ENCODE measurements around the gene CPTP. TPM values are rescaled to one million over a fixed set of nuclear protein-coding genes. Genes with fewer than 3 reads are reported as not detected.
"Not testable (repeated sequence)": the region's sequence is repeated elsewhere in the genome, so short reads cannot be mapped to it uniquely, and the experiment has no call there.

Gene CPTP
- total RNA-seq, 4 donors from 2014 or later, result 12.0 to 24.9 (median 18.8) TPM

DNA sequence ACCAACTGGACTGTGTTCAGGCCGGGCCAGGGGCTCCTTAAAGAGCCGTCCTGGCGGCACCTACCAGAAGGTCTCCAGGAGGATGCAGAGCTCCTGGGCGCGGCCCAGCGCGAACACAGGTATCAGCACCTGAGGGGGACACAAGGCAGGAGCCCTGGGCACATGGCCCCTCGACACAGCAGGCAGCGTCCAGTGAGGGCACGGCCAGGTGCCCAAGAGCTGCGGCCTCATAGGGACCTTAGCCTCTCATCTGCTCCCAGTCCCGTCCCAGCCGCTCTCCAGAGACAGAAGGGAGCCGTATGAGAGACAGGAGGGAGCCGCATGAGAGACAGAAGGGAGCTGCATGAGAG lies 10.4 kb upstream of the CPTP start:
- H3K4me3 ChIP-seq, result no peak overlapping the region
- 89 to 93% methylated on average over 5 to 13 of the region's 15 CpGs for WGBS, 2 donors
- H3K9me3 ChIP-seq, result no peaks in the 10 kb centered on the region
- H3K4me1 ChIP-seq, result peaks cover 0 to 32% (median 11%) of the 10 kb centered on the region in 4 donors
- H3K27me3 ChIP-seq, result no peaks in the 10 kb centered on the region
- peaks cover 0 to 85% (median 10%) of the 10 kb centered on the region in 3 donors for H3K36me3 ChIP-seq
- H3K27ac ChIP-seq, result no peak overlapping the region
- DNase-seq (ENCODE audit: low spot score in 2 of 2), result no peak
- TF ChIP-seq POLR2A (IDR thresholded peaks at IDR 0.05), result no peak
- TF ChIP-seq, protein P1, sequence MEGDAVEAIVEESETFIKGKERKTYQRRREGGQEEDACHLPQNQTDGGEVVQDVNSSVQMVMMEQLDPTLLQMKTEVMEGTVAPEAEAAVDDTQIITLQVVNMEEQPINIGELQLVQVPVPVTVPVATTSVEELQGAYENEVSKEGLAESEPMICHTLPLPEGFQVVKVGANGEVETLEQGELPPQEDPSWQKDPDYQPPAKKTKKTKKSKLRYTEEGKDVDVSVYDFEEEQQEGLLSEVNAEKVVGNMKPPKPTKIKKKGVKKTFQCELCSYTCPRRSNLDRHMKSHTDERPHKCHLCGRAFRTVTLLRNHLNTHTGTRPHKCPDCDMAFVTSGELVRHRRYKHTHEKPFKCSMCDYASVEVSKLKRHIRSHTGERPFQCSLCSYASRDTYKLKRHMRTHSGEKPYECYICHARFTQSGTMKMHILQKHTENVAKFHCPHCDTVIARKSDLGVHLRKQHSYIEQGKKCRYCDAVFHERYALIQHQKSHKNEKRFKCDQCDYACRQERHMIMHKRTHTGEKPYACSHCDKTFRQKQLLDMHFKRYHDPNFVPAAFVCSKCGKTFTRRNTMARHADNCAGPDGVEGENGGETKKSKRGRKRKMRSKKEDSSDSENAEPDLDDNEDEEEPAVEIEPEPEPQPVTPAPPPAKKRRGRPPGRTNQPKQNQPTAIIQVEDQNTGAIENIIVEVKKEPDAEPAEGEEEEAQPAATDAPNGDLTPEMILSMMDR (IDR thresholded peaks at IDR 0.05), result no peak
- TF ChIP-seq EP300 (IDR thresholded peaks at IDR 0.05), result no peak

DNA sequence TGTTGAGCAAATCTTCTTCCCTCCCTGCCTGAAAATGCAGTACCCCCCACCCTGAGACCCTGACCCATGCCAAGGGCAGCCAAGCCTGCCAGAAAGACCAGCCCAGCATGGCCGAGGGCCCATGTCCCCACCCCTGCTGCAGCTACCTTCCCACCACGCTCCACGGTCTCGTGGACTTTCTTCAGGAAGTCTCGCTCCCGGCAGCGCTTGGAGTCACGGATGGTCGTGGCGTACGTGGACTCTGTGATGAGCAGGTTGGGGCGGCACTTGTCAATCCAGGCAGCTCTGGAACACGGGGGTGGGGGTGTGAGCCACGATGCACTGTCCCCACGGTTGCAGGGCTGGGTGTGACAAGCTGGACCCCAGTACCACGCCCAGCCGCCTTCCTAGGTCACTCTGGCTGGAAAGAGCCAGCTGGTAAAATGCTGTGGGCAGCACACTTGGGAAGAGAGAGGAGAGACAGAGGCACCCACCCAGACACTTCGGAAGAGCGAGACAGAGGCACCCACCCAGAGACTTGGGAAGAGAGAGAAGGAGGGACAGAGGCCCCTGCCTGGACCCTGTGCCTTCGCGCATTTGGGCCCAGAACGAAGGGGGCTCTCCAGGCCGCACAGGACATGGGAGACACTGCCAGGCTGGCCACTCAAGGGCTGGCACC lies 9.8 kb upstream of the CPTP start:
- no peaks in the 10 kb centered on the region for H3K27me3 ChIP-seq
- H3K4me3 ChIP-seq, result no peak overlapping the region
- H3K4me1 ChIP-seq, result peaks cover 0 to 32% (median 6%) of the 10 kb centered on the region in 4 donors
- no peak overlapping the region for H3K27ac ChIP-seq
- no peak for TF ChIP-seq POLR2A (IDR thresholded peaks at IDR 0.05)
- TF ChIP-seq EP300 (IDR thresholded peaks at IDR 0.05), result no peak
- TF ChIP-seq, protein P1 (IDR thresholded peaks at IDR 0.05), result no peak
- H3K9me3 ChIP-seq, result no peaks in the 10 kb centered on the region
- DNase-seq (ENCODE audit: low spot score in 2 of 2), result no peak
- WGBS, 2 donors, result 85 to 91% methylated on average over 22 to 23 of the region's 23 CpGs
- peaks cover 0 to 88% (median 12%) of the 10 kb centered on the region in 3 donors for H3K36me3 ChIP-seq

DNA sequence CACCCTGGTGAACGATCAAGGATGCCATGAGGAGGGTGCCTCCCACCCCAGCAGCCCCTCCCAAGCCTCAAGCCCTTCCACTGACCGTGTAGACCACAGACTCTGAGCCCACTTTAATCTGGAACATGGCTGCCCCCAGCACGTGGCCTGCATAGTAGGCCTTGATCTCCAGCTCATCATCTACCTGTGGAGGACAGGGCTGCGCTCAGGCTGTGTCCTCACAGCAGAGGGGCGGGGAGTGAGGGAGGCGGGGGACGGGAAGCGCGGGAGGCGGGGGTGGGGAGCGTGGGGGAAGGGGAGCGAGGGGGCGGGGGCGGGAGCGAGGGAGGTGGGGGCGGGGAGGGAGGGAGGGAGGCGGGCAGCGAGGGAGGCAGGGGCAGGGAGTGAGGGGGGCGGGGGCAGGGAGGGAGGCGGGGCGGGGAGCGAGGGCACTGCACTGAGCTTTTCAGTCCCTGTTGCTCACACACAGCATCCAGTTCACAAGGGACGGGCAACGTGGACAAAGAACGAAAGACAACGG lies 9.1 kb upstream of the CPTP start:
- Histone ChIP-seq H3K4me3 (no peak overlapping the region), H3K4me1 (peaks cover 0 to 34% (median 4%) of the 10 kb centered on the region in 4 donors), H3K27ac (no peak overlapping the region), H3K9me3 (no peaks in the 10 kb centered on the region), H3K27me3 (no peaks in the 10 kb centered on the region), H3K36me3 (peaks cover 0 to 88% (median 12%) of the 10 kb centered on the region in 3 donors)
- 25 to 50% methylated on average over 10 to 23 of the region's 26 CpGs for WGBS, 2 donors
- DNase-seq (ENCODE audit: low spot score in 2 of 2), result no peak
- TF ChIP-seq, protein P1 (IDR thresholded peaks at IDR 0.05), result no peak
- no peak for TF ChIP-seq POLR2A (IDR thresholded peaks at IDR 0.05)
- no peak for TF ChIP-seq EP300 (IDR thresholded peaks at IDR 0.05)

DNA sequence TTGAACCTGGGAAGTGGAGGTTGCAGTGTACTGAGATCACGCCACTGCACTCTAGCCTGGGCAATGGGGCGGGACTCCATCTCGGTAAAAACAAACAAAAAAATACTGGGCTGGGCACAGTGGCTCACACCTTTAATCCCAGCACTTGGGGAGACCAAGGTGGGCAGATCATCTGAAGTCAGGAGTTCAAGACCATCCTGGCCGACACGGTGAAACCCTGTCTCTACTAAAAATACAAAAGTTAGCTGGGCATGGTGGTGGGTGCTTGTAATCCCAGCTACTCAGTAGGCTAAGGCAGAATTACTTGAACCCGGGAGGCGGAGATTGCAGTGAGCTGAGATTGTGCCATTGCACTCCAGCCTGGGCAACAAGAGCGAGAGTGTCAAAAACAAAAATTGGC lies 8.4 kb upstream of the CPTP start:
- not testable (repeated sequence) for H3K27ac ChIP-seq
- H3K4me1 ChIP-seq, result peaks cover 0 to 41% (median 4%) of the 10 kb centered on the region in 4 donors

DNA sequence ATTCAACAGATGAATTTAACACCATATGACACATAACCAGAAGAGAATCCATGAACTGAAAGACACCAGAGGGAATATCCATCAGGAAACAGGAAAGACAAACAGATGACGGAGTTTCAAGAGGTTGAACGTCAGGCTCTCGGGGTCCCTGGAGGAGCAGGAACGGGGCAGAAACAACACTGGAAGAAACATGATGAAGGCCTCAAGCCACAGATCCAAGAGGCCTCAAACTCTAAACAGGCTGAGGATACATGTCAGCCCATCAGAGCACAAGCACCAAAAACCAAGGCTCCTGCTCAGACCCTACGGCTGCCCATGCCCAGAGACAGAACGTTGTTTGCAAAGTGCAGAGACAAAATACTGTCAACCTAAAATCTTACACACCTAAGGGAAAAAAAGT lies 7.2 kb upstream of the CPTP start:
- Histone ChIP-seq H3K4me3 (no peak overlapping the region), H3K36me3 (peaks cover 0 to 73% (median 12%) of the 10 kb centered on the region in 3 donors), H3K27me3 (no peaks in the 10 kb centered on the region), H3K9me3 (no peaks in the 10 kb centered on the region), H3K4me1 (peaks cover 0 to 53% (median 14%) of the 10 kb centered on the region in 4 donors), H3K27ac (peak overlapping the region in 3 of 4 donors; percentile 13 to 80 (median 58))
- 75 to 86% methylated on average over 6 of the region's 6 CpGs for WGBS, 2 donors
- no peak for DNase-seq (ENCODE audit: low spot score in 2 of 2)
- TF ChIP-seq, protein P1 (IDR thresholded peaks at IDR 0.05), result no peak
- TF ChIP-seq POLR2A (IDR thresholded peaks at IDR 0.05) (no peak), EP300 (IDR thresholded peaks at IDR 0.05) (no peak)

More for the DNA sequence above, 8.4 kb upstream of the CPTP start:
- H3K4me3 ChIP-seq; DNase-seq (ENCODE audit: low spot score in 2 of 2); H3K27me3 ChIP-seq; H3K9me3 ChIP-seq: not testable (repeated sequence)
- WGBS, 2 donors, result 90 to 91% methylated on average over 8 of the region's 8 CpGs
- peaks cover 0 to 85% (median 12%) of the 10 kb centered on the region in 3 donors for H3K36me3 ChIP-seq

All from tibial nerve (tissue), 4 donors.